NCI-H2107 treated with DMSO at 0.1 percent for 48 hours (cell line): ENCODE measurements around the gene SGCD.

Experiments
- DNase-seq: peaks from one replicate; lab custom pipeline; 2025; ENCODE audit not compliant: unreplicated experiment; lab: John Stamatoyannopoulos, UW

Gene SGCD

DNA sequence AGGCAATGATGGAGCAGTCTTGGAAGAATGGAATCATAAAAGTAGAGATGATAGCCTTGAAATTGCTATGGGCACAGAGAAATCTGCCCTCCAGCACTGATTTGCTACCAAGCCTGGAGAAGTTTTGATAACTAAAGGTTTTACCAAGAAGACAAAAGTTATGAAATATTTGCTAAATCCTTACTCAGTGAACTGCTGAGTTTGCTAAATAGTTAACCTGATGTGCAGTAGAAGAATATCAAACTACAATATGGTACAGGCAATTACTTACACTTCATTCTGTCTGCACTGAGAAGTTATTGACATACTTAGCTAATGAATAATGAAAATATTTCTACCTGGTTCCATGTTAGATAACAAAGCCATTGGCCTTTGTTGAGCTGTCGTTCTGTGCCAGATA is 124.5 kb downstream of the SGCD start:
- no peak for DNase-seq

- DNase-seq, result no peak
These were observed 129.9 kb downstream of the SGCD start for GRCh38 chr5:156456857-156457256.

- DNase-seq, result no peak
These were observed 132.9 kb downstream of the SGCD start for GRCh38 chr5:156459812-156460385.

GRCh38 chr5:156460471-156460870 is 133.5 kb downstream of the SGCD start:
- no peak for DNase-seq

- no peak for DNase-seq
These were observed 139.9 kb downstream of the SGCD start for GRCh38 chr5:156466871-156467270.

DNA sequence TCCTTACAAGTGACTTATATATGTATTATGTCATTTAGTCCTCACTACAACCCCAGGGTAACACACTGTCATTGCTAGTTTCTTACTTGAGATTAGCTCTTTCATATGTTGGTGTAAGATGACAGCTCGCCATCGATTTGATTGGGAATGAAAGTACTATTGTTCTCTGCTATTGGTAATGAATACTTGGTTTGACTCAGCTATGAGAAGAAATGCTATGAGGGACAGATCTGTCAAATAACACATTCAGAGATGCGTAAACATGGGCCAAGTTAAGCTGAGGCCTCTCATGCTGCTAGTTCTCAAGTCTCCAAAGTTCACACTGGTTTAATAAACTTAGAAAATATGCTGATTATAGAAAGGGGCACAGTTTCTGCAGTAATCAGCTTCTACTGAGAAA is 142.7 kb downstream of the SGCD start:
- DNase-seq, result no peak

DNA sequence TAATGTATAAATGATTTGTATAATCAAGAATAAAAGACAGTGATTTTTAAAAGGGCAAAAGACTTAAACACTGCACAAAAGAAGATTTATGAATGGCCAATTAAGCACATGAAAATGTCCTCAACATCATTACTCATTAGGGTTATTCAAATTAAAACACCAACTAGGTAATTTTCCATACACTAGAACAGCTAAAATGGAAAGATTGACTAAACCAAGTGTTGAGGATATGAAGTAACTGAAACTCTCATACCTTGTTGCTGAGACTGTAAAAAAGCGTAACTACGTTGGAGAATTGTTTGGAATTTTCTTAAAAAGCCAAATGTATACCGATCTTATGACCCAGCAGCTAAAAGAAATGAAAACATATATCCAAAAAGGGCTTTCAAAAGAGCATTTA is 144.9 kb downstream of the SGCD start:
- DNase-seq, result no peak

DNA sequence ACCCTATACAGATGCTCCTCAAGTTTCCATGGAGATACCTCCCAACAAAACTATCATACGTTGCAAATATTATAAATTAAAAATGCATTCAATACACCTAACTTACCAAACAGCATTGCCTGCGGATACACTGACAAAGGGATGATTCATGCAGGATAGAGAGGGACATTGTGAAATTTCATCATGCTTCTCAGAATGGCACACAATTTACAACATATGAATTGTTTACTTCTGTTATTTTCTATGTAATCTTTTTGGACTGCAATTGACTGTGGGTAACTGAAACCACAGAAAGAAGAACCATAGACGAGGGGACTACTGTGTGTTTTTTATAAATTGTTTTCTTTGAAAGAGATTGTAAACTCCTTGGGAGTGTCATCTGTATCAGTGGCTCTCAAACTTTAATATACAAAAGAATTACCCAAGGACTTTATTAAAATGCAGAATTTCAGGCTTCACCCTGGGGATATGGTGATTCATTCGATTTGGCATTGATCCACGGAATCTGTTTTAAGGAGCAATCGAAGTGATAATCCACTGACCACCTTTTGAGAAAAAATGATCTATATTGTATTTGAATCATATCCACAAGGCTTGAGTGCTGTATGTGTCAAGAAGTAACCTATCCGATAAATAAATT is 146.4 kb downstream of the SGCD start:
- DNase-seq, result no peak

DNA sequence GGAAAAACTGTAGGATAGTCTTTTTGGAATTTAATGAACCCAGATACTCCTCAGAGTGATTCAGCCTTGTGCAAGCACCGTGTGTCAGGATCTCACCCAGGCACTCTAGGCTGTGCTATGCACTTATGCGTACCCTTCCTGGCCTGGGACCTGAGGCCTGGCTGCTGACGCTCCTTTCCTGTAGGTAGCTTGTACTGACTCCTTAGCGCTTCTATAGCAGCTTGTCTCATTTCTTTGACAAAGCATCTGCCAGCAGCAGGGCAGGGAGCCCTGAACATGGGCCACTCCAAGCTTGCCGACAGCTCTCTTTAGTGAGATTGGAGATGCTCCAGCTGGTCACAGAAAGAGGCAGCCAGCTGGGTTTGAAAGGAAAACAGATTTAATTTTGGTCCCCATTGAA is 147.3 kb downstream of the SGCD start:
- no peak for DNase-seq

GRCh38 chr5:156475182-156476157 is 148.5 kb downstream of the SGCD start:
- no peak for DNase-seq

DNA sequence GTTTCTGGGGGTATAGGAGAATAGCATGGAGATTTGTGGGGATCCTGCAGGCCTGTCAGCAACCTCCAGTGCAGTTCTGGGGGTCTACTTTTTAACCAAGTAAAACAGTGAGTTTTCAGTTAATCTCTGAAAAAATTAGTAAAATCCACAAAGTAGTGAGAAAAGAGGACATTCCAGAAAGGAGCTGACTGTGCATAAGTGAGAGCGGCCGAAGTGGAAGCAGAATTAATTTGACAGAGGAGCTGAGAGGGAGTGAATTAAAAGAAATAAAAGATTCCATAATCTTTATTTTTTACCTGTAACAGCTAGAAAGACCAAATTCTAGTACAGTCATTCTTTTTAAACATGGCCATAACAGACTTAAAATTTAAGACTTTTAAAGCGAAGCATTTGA is 149.2 kb downstream of the SGCD start:
- no peak for DNase-seq

- DNase-seq, result no peak
These were observed 149.7 kb downstream of the SGCD start for GRCh38 chr5:156476678-156477077.

- no peak for DNase-seq
These were observed 150.2 kb downstream of the SGCD start for GRCh38 chr5:156477196-156477595.

DNA sequence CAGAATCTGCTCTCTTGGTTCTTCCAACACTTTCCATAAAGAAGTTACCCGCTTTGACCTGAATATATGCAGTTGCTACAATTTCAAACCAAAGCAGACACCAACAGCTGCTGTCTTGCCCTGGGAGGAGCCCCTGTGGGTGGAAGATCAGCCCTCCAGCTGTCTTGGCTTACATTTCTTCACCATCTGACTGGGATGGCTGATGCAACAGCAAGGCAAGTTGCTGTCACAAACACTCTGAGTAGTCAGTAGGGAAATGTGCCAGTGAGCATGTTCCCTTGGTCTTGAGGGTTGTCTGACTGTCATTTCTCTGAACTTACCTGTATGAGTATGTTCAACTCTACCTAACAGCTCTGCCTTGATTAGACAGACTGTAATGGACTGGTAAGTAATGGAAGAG is 152.9 kb downstream of the SGCD start:
- DNase-seq, result no peak

DNA sequence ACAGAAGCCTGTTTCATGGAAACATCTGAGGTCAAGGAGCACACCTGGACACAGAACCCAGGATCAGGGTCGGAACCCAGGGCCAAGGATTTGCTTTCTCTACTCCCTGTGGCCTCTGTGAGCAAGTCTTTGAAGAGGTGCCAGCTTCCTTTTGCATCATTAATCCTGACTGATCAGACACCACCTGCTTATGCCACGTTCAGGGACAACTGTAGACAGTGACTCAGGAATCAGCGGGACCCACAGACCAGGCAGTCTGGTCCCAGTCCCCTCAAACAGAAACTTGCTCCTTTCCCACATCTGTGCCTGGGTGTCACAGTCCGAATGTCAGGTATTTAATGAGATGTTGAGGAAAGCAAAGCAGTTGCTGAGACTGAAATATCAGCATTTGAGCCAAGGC is 154.8 kb downstream of the SGCD start:
- DNase-seq, result no peak

DNA sequence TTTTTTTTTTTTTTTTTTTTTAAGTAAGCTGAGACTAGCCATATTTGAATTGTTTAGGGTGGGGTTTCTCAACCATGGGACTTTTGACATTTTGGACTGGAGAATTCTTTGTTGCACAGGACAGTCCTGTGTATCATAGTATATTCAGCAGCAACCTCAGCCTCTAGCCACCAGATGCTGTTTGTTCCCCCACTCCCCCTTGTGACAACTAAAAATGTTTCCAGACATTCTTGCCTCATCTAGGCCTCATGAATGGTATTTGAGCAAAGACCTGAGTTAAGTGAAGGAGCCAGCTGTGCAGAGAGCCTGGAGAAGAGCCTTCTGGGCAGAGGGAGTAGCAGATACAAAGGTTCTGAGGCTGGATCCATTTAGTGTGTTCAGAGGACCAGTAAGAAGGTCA is 155.9 kb downstream of the SGCD start:
- no peak for DNase-seq

- no peak for DNase-seq
These were observed 159.7 kb downstream of the SGCD start for GRCh38 chr5:156486394-156487238.

DNA sequence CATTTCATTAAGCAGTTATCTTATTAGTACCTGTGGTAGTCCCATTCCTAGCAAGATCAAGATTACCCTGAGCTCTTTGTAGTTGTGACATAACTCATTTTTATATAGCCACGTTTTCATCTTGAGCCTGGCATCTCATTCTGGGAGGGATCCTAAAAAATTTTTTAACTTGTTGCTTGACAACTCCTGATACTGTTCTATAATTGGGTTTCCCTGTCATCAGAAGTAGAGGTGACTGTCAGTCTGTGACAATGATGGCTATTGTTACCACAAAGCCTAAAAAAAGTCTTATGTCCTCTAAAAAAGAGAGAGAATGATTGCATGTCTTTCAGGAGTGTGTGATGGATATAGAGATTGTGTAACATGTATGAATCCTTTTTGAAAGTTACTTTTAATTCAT is 164.8 kb downstream of the SGCD start:
- DNase-seq, result no peak

GRCh38 chr5:156496291-156496690 is 169.3 kb downstream of the SGCD start:
- DNase-seq, result no peak

- DNase-seq, result no peak
These were observed 170.8 kb downstream of the SGCD start for GRCh38 chr5:156497804-156498208.
